Measurements from ENCODE around the gene OSBP2.

The OSBP2 gene

GRCh38 chr22:30909306-30909705 lies 214.6 kb downstream of the OSBP2 start:
- H3F3A ChIP-seq (ENCODE audit: insufficient read depth, low read length) = no peaks in the 10 kb centered on the region
- H3K9me2 ChIP-seq (ENCODE audit: low read depth, low read length) = no peaks in the 10 kb centered on the region
- no peaks in the 10 kb centered on the region for H3K9me3 ChIP-seq (ENCODE audit: low read length)
- H3K9ac ChIP-seq (ENCODE audit: low read length) = no peak overlapping the region
- H3K27me3 ChIP-seq (ENCODE audit: insufficient read depth, low read length) = no peaks in the 10 kb centered on the region
- H2AFZ ChIP-seq (ENCODE audit: low read length) = no peak overlapping the region
- no peak for TF ChIP-seq CTCF (IDR thresholded peaks at IDR 0.05; ENCODE audit: low read length)
- no peak for TF ChIP-seq EZH2 (IDR thresholded peaks at IDR 0.05; ENCODE audit: borderline replicate concordance, low read length)
- H3K36me3 ChIP-seq (ENCODE audit: insufficient read depth, low read length) = no peaks in the 10 kb centered on the region
- H3K79me2 ChIP-seq (ENCODE audit: insufficient read depth, low read length) = no peaks in the 10 kb centered on the region
- H3K4me3 ChIP-seq (ENCODE audit: low read depth, low read length, poor library complexity, severe bottlenecking) = no peak overlapping the region
- no peaks in the 10 kb centered on the region for H4K20me1 ChIP-seq (ENCODE audit: insufficient read depth, low read length)
- no peaks in the 10 kb centered on the region for H3K4me1 ChIP-seq (ENCODE audit: insufficient read depth, low read length, severe bottlenecking)
- no peak overlapping the region for H3K27ac ChIP-seq (ENCODE audit: low read depth, low read length, poor library complexity, severe bottlenecking)
- H3K4me2 ChIP-seq (ENCODE audit: low read length) = no peak overlapping the region

- Histone ChIP-seq H3K9ac (ENCODE audit: low read length) (no peak overlapping the region), H3K36me3 (ENCODE audit: insufficient read depth, low read length) (no peaks in the 10 kb centered on the region), H4K20me1 (ENCODE audit: insufficient read depth, low read length) (no peaks in the 10 kb centered on the region), H3K9me3 (ENCODE audit: low read length) (no peaks in the 10 kb centered on the region), H3K79me2 (ENCODE audit: insufficient read depth, low read length) (no peaks in the 10 kb centered on the region), H2AFZ (ENCODE audit: low read length) (no peak overlapping the region), H3K9me2 (ENCODE audit: low read depth, low read length) (no peaks in the 10 kb centered on the region), H3K27me3 (ENCODE audit: insufficient read depth, low read length) (no peaks in the 10 kb centered on the region), H3K27ac (ENCODE audit: low read depth, low read length, poor library complexity, severe bottlenecking) (no peak overlapping the region), H3K4me1 (ENCODE audit: insufficient read depth, low read length, severe bottlenecking) (no peaks in the 10 kb centered on the region), H3K4me3 (ENCODE audit: low read depth, low read length, poor library complexity, severe bottlenecking) (no peak overlapping the region), H3K4me2 (ENCODE audit: low read length) (no peak overlapping the region), H3F3A (ENCODE audit: insufficient read depth, low read length) (no peaks in the 10 kb centered on the region)
- TF ChIP-seq CTCF (IDR thresholded peaks at IDR 0.05; ENCODE audit: low read length) (no peak), EZH2 (IDR thresholded peaks at IDR 0.05; ENCODE audit: borderline replicate concordance, low read length) (no peak)
Measured at GRCh38 chr22:30910358-30910757, 215.7 kb downstream of the OSBP2 start.

- TF ChIP-seq EZH2 (IDR thresholded peaks at IDR 0.05; ENCODE audit: borderline replicate concordance, low read length) = no peak
- TF ChIP-seq CTCF (IDR thresholded peaks at IDR 0.05; ENCODE audit: low read length) = no peak
- Histone ChIP-seq H3K4me2 (ENCODE audit: low read length) (no peak overlapping the region), H3K27ac (ENCODE audit: low read depth, low read length, poor library complexity, severe bottlenecking) (no peak overlapping the region), H3K9me3 (ENCODE audit: low read length) (peaks cover 5% of the 10 kb centered on the region; the same call in 1 of the 2 replicates), H3K4me3 (ENCODE audit: low read depth, low read length, poor library complexity, severe bottlenecking) (no peak overlapping the region), H3F3A (ENCODE audit: insufficient read depth, low read length) (no peaks in the 10 kb centered on the region), H3K27me3 (ENCODE audit: insufficient read depth, low read length) (no peaks in the 10 kb centered on the region), H3K9me2 (ENCODE audit: low read depth, low read length) (no peaks in the 10 kb centered on the region), H2AFZ (ENCODE audit: low read length) (no peak overlapping the region), H3K36me3 (ENCODE audit: insufficient read depth, low read length) (no peaks in the 10 kb centered on the region), H3K9ac (ENCODE audit: low read length) (no peak overlapping the region), H3K4me1 (ENCODE audit: insufficient read depth, low read length, severe bottlenecking) (no peaks in the 10 kb centered on the region), H3K79me2 (ENCODE audit: insufficient read depth, low read length) (no peaks in the 10 kb centered on the region), H4K20me1 (ENCODE audit: insufficient read depth, low read length) (no peaks in the 10 kb centered on the region)
Measured at GRCh38 chr22:30918761-30919160, 224.1 kb downstream of the OSBP2 start.

Measured in OCI-LY1 (cell line).